HG03342 (cell line): ENCODE measurements around the gene GIMAP1.

Experiments used
- ATAC-seq: cut with Tn5 transposase; IDR thresholded peaks from one replicate; pipeline ENCODE4 v1.9.1; 2021; ENCODE audit warnings: mild to moderate bottlenecking, moderate library complexity; ENCODE audit not compliant: unreplicated experiment

Gene GIMAP1

GRCh38 chr7:150721970-150722373 lies 5.6 kb downstream of the GIMAP1 start:
- ATAC-seq = no peak

GRCh38 chr7:150722431-150722931 lies 6.1 kb downstream of the GIMAP1 start:
- no peak for ATAC-seq

GRCh38 chr7:150723467-150723866 lies 7.1 kb downstream of the GIMAP1 start:
- ATAC-seq = no peak

GRCh38 chr7:150727381-150727780 lies 11.0 kb downstream of the GIMAP1 start:
- no peak for ATAC-seq

GRCh38 chr7:150728011-150728410 lies 11.6 kb downstream of the GIMAP1 start:
- ATAC-seq = no peak

GRCh38 chr7:150728609-150729008 lies 12.2 kb downstream of the GIMAP1 start:
- no peak for ATAC-seq

- no peak for ATAC-seq
Measured at GRCh38 chr7:150731916-150732315, 15.5 kb downstream of the GIMAP1 start.

- no peak for ATAC-seq
Measured at GRCh38 chr7:150732786-150733481, 16.5 kb downstream of the GIMAP1 start.

- no peak for ATAC-seq
Measured at GRCh38 chr7:150733482-150734095, 17.2 kb downstream of the GIMAP1 start.

GRCh38 chr7:150734254-150734653 lies 17.8 kb downstream of the GIMAP1 start:
- ATAC-seq = no peak

GRCh38 chr7:150735596-150736358 lies 19.4 kb downstream of the GIMAP1 start:
- ATAC-seq = no peak

- ATAC-seq = no peak
Measured at GRCh38 chr7:150736864-150737263, 20.5 kb downstream of the GIMAP1 start.

GRCh38 chr7:150737265-150738055 lies 21.0 kb downstream of the GIMAP1 start, which contains the start of gene GIMAP5:
Gene GIMAP5, plus strand, starts transcription at chr7:150737418. Its CDS starts 3,467 bp downstream, at chr7:150740885.
- peak; percentile 63 for ATAC-seq

GRCh38 chr7:150738092-150738491 lies 21.7 kb downstream of the GIMAP1 start:
- ATAC-seq = no peak

- no peak for ATAC-seq
Measured at GRCh38 chr7:150738591-150739001, 22.2 kb downstream of the GIMAP1 start.

GRCh38 chr7:150739033-150739432 lies 22.6 kb downstream of the GIMAP1 start:
- no peak for ATAC-seq

- ATAC-seq = no peak
Measured at GRCh38 chr7:150740053-150740452, 23.6 kb downstream of the GIMAP1 start.

GRCh38 chr7:150742286-150742968 lies 26.0 kb downstream of the GIMAP1 start:
- ATAC-seq = no peak

- ATAC-seq = no peak
Measured at GRCh38 chr7:150744041-150744656, 27.7 kb downstream of the GIMAP1 start.

- no peak for ATAC-seq
Measured at GRCh38 chr7:150745086-150745485, 28.7 kb downstream of the GIMAP1 start.
